HepG2 (cell line): ENCODE data around the gene PSMD4.

Experiments
- CREB1 ChIP-seq, 2 experiments: fragments of 450-650 bp in 1 of 2; IDR thresholded peaks; 2 replicates each; pipeline ENCODE4 v1.6.1; 2016 to 2017; ENCODE audit warnings: control low read depth in 1 of 2, mild to moderate bottlenecking in 1 of 2, missing compliant biosample characterization in 1 of 2, missing genetic modification characterization in 1 of 2
- CTCF ChIP-seq: sonication (generic); formaldehyde crosslinking; IDR thresholded peaks from 2 replicates; pipeline ENCODE4 v1.5.0; 2020; ENCODE audit warnings: mild to moderate bottlenecking, missing genetic modification reagents, moderate library complexity
- IRF1 ChIP-seq: sonication (generic); formaldehyde crosslinking; IDR thresholded peaks from 2 replicates; pipeline ENCODE4 v1.4.0; 2020; ENCODE audit warnings: low read depth, mild to moderate bottlenecking, missing genetic modification reagents
- JUN ChIP-seq: sonication (generic); formaldehyde crosslinking; IDR thresholded peaks from 2 replicates; pipeline ENCODE4 v1.4.0; 2020; ENCODE audit warnings: mild to moderate bottlenecking, missing genetic modification reagents
- MAFK ChIP-seq, 2 experiments: IDR thresholded peaks in 1 of 2; conservative IDR thresholded peaks in 1 of 2; 2 replicates each; pipeline ENCODE4 v1.6.1; 2011; ENCODE audit warnings: improper control_type of control experiment in 2 of 2, low read length in 2 of 2
- PCBP2 ChIP-seq: fragments of 200-400 bp; formaldehyde crosslinking; optimal IDR thresholded peaks from 2 replicates; pipeline ENCODE3; 2018; ENCODE audit warnings: low read length, low read depth; ENCODE audit not compliant: poor library complexity, severe bottlenecking
- POLR2A ChIP-seq, 2 experiments: IDR thresholded peaks; 2 replicates each; pipeline ENCODE4 v1.6.1; 2011; ENCODE audit warnings: low read depth in 2 of 2, low read length in 2 of 2, mild to moderate bottlenecking in 1 of 2, moderate library complexity in 1 of 2; ENCODE audit not compliant: insufficient read depth in 1 of 2
- ZBTB4 ChIP-seq: sonication (generic); formaldehyde crosslinking; IDR thresholded peaks from 2 replicates; pipeline ENCODE4 v1.4.0; 2020; ENCODE audit warnings: missing genetic modification reagents, mild to moderate bottlenecking, borderline replicate concordance
- ZBTB43 ChIP-seq: sonication (generic); formaldehyde crosslinking; conservative IDR thresholded peaks from 2 replicates; pipeline ENCODE4 v1.4.0; 2020; ENCODE audit warnings: missing genetic modification reagents
- ZNF274 ChIP-seq: sonication (generic); formaldehyde crosslinking; IDR thresholded peaks from 2 replicates; pipeline ENCODE4 v1.5.1; 2020; ENCODE audit warnings: mild to moderate bottlenecking, missing genetic modification reagents
- ZNF350 ChIP-seq: sonication (generic); formaldehyde crosslinking; IDR thresholded peaks from 2 replicates; pipeline ENCODE4 v1.4.0; 2020; ENCODE audit warnings: mild to moderate bottlenecking, low read depth, missing genetic modification reagents, borderline replicate concordance
- ZNF589 ChIP-seq: sonication (generic); formaldehyde crosslinking; conservative IDR thresholded peaks from 2 replicates; pipeline ENCODE4 v1.8.0; 2022; ENCODE audit warnings: mild to moderate bottlenecking, moderate library complexity, missing genetic modification reagents
- TF ChIP-seq, protein P1 (sequence below), 2 experiments: IDR thresholded peaks; 2 replicates each; pipeline ENCODE4 v1.6.1; 2011 to 2012; ENCODE audit warnings: low read length in 2 of 2, borderline replicate concordance in 1 of 2, low read depth in 1 of 2, mild to moderate bottlenecking in 1 of 2, moderate library complexity in 1 of 2
- TF ChIP-seq, protein P2 (sequence below): fragments of 450-650 bp; IDR thresholded peaks from 2 replicates; pipeline ENCODE4 v1.6.1; 2017; ENCODE audit warnings: mild to moderate bottlenecking

- TF ChIP-seq CTCF (peak; percentile 77), IRF1 (CRISPR knock-in tag) (no peak), ZNF589 (CRISPR knock-in tag) (no peak), PCBP2 (no peak), ZBTB4 (CRISPR knock-in tag) (no peak), ZNF350 (CRISPR knock-in tag) (no peak), JUN (CRISPR knock-in tag) (no peak), ZBTB43 (CRISPR knock-in tag) (no peak), POLR2A (IDR thresholded peaks at IDR 0.05; ENCODE audit: insufficient read depth in 1 of 2, low read depth in 2 of 2, low read length in 2 of 2) (no peak), ZNF274 (CRISPR knock-in tag) (no peak), CREB1 (IDR thresholded peaks at IDR 0.05) (no peak), CREB1 (CRISPR knock-in tag; IDR thresholded peaks at IDR 0.05) (no peak), MAFK (conservative IDR thresholded peaks at IDR 0.05 in 1 of 2, IDR thresholded peaks at IDR 0.05 in 1 of 2; ENCODE audit: low read length in 2 of 2) (no peak)
- TF ChIP-seq, protein P1, sequence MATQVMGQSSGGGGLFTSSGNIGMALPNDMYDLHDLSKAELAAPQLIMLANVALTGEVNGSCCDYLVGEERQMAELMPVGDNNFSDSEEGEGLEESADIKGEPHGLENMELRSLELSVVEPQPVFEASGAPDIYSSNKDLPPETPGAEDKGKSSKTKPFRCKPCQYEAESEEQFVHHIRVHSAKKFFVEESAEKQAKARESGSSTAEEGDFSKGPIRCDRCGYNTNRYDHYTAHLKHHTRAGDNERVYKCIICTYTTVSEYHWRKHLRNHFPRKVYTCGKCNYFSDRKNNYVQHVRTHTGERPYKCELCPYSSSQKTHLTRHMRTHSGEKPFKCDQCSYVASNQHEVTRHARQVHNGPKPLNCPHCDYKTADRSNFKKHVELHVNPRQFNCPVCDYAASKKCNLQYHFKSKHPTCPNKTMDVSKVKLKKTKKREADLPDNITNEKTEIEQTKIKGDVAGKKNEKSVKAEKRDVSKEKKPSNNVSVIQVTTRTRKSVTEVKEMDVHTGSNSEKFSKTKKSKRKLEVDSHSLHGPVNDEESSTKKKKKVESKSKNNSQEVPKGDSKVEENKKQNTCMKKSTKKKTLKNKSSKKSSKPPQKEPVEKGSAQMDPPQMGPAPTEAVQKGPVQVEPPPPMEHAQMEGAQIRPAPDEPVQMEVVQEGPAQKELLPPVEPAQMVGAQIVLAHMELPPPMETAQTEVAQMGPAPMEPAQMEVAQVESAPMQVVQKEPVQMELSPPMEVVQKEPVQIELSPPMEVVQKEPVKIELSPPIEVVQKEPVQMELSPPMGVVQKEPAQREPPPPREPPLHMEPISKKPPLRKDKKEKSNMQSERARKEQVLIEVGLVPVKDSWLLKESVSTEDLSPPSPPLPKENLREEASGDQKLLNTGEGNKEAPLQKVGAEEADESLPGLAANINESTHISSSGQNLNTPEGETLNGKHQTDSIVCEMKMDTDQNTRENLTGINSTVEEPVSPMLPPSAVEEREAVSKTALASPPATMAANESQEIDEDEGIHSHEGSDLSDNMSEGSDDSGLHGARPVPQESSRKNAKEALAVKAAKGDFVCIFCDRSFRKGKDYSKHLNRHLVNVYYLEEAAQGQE (IDR thresholded peaks at IDR 0.05; ENCODE audit: borderline replicate concordance in 1 of 2, low read depth in 1 of 2, low read length in 2 of 2): no peak
- TF ChIP-seq, protein P2, sequence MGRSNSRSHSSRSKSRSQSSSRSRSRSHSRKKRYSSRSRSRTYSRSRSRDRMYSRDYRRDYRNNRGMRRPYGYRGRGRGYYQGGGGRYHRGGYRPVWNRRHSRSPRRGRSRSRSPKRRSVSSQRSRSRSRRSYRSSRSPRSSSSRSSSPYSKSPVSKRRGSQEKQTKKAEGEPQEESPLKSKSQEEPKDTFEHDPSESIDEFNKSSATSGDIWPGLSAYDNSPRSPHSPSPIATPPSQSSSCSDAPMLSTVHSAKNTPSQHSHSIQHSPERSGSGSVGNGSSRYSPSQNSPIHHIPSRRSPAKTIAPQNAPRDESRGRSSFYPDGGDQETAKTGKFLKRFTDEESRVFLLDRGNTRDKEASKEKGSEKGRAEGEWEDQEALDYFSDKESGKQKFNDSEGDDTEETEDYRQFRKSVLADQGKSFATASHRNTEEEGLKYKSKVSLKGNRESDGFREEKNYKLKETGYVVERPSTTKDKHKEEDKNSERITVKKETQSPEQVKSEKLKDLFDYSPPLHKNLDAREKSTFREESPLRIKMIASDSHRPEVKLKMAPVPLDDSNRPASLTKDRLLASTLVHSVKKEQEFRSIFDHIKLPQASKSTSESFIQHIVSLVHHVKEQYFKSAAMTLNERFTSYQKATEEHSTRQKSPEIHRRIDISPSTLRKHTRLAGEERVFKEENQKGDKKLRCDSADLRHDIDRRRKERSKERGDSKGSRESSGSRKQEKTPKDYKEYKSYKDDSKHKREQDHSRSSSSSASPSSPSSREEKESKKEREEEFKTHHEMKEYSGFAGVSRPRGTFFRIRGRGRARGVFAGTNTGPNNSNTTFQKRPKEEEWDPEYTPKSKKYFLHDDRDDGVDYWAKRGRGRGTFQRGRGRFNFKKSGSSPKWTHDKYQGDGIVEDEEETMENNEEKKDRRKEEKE: no peak
Observed at GRCh38 chr1:151251656-151252470, 2.7 kb upstream of the PSMD4 start.
